Measurements from ENCODE around the gene ZYX.
"Not testable (repeated sequence)": the region's sequence is repeated elsewhere in the genome, so short reads cannot be mapped to it uniquely, and the experiment has no call there.

ZYX gene

GRCh38 chr7:143384661-143385631 is 3.8 kb downstream of the ZYX start:
- DNase-seq (ENCODE audit: low read depth), result no peak

DNA sequence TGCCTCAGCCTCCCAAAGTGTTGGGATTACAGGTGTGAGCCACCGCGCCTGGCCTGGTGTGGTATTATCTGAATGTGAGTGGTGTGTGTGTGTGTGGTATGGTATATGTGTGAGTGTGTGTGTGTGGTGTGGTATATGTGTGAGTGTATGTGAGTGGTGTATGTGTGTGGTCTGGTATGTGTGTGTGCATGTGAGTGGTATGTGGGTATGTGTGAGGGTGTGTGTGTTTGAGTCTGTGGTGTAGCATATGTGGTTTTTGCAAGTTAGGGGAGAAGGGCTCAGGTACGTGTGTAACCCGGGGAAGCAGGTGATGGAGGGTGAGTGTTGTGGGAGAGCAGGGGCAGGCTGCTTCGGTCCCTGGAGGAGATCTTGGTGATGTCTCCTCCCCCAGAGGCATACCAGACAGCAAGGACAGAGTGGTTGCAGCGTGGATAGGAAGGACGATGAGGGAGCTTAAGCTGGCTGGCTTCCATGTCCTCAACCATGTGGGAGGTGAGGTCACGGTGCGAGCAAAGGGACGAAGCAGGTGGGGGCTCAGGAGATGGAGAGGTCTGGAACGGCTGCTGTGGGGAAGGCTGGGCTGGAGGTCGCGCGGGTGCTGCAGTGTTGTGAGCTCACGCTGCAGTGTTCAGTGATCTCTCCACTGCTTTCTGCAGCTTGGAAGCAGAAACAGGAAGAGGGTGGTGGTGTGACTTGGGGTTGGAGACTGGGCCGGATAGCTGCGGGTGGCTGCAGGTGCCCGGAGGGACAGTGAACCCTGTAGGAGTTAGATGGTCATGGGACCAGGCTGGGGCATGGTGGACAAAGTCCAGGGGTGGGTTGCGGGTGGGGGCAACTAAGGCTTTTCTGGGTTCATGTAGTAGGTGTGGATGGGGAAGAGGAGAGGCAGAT is 5.0 kb downstream of the ZYX start:
- DNase-seq (ENCODE audit: low read depth), result no peak

- no peak for DNase-seq (ENCODE audit: low read depth)
These were observed 6.2 kb downstream of the ZYX start for GRCh38 chr7:143387156-143387975.

DNA sequence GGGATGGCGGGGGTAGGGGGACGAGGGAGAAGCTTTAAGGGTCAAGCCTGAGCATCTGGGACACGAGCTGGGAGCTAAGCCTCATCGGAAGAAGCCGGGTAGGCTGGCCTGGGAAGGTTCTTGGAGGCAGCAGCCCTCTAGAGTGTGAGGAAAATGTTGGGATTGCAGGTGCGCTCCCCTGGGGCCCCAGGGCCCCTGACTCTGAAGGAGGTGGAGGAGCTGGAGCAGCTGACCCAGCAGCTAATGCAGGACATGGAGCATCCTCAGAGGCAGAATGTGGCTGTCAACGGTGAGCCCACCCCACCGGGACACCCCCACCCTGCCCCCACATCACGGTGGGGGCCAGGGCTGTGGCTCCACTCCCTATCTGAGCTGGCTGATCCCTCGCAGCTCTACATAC is 6.9 kb downstream of the ZYX start:
- DNase-seq (ENCODE audit: low read depth), result no peak

DNA sequence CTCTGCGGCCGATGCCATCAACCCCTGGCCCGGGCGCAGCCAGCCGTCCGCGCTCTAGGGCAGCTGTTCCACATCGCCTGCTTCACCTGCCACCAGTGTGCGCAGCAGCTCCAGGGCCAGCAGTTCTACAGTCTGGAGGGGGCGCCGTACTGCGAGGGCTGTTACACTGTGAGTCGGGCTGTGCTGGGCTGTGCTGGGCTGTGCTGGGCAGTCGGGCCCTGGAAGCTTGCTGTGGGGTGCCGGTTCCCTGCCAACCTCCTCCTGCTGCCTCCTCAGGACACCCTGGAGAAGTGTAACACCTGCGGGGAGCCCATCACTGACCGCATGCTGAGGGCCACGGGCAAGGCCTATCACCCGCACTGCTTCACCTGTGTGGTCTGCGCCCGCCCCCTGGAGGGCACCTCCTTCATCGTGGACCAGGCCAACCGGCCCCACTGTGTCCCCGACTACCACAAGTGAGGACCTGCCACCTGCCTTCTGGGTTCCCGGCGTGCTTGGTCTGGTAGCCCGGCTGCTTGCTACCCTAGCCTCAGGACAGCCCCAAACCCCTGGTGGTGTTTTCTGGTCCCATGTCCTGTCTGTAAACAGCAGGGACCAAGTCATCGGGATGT is 7.5 kb downstream of the ZYX start:
- DNase-seq (ENCODE audit: low read depth), result no peak

- no peak for DNase-seq (ENCODE audit: low read depth)
These were observed 8.4 kb downstream of the ZYX start for GRCh38 chr7:143389316-143390103.

- no peak for DNase-seq (ENCODE audit: low read depth)
These were observed 9.1 kb downstream of the ZYX start for GRCh38 chr7:143390104-143390772.

DNA sequence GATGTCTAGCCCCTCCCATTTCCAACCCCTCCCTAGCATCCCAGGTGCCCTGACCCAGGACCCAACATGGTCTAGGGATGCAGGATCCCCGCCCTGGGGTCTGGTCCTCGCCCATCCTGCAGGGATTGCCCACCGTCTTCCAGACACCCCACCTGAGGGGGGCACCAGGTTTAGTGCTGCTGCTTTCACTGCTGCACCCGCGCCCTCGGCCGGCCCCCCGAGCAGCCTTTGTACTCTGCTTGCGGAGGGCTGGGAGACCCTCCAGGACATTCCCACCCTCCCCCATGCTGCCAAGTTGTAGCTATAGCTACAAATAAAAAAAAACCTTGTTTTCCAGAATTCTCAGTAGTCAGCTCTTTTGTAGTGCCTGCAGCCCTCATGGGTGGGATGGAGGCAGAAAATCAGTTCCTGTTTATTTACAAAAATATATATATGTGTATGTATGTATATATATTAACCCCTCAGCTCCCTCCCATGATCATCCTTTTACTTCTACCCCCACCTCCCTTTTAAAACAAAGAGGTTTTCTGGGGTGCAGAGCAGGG is 9.7 kb downstream of the ZYX start:
- DNase-seq (ENCODE audit: low read depth), result no peak

- peak; percentile 58 for DNase-seq (ENCODE audit: low read depth)
These were observed 10.6 kb downstream of the ZYX start for GRCh38 chr7:143391462-143392404.

DNA sequence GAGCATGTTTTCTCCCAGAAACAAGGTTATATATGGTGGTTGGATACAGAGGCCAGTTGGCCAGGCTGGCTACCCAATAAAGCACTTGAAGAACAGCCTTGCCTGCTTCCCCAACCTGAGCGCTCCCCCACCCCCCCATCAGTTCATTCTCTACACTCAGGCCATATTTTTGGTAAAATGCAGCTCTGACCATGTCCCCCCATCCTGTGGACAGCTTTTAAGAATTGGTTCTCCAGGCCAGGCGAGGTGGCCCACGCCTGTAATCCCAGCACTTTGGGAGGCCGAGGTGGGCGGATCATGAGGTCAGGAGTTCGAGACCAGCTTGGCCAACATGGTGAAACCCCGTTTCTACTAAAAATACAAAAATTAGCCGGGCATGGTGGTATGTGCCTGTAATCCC is 11.3 kb downstream of the ZYX start:
- not testable (repeated sequence) for DNase-seq (ENCODE audit: low read depth)

DNA sequence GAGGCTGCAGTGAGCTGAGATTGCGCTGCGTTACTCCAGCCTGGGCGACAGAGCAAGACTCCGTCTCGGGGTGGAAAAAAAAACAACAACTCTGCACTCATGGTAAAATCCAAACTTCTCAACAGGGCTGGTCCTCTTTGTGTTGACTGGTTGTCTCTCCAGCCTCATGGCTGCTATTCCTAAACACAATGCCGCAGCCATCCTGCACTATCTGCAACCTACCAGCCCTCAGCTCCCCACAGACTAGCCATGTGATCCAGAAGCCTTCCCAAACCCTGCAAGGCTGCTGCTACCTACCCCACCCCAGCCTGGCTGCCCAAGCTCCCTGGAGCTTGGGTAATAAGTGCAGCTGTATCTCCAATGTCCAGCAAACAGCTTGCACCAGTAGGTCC is 11.7 kb downstream of the ZYX start:
- DNase-seq (ENCODE audit: low read depth), result no peak

- no peak for DNase-seq (ENCODE audit: low read depth)
These were observed 12.3 kb downstream of the ZYX start for GRCh38 chr7:143393267-143394041.

DNA sequence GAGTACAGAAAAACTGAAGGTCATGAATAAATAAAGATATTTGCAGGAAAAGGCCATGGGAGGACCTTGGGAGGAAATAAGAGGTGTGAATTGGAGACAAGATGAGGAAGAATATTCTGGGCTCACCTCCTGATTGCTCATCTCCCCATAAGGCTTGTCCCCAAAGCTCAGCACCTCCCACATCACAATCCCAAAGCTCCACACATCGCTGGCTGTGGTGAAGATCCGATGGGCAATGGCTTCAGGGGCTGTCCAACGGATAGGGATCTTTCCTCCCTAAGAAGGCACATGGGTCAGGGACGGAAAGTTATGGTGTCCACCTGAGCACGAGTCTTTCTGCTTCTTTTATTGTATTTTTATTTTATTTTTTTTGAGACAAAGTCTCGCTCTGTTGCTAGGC is 12.9 kb downstream of the ZYX start:
- no peak for DNase-seq (ENCODE audit: low read depth)

- DNase-seq (ENCODE audit: low read depth), result no peak
These were observed 13.6 kb downstream of the ZYX start for GRCh38 chr7:143394777-143395176.

- DNase-seq (ENCODE audit: low read depth), result no peak
These were observed 14.3 kb downstream of the ZYX start for GRCh38 chr7:143395187-143396149.

- no peak for DNase-seq (ENCODE audit: low read depth)
These were observed 15.0 kb downstream of the ZYX start for GRCh38 chr7:143396182-143396581.

Data from GM04503 (cell line).